Sigmoid colon (tissue), 7 donors: ENCODE results near the gene OVCH2. TPM values are rescaled to one million over a fixed set of nuclear protein-coding genes. Genes with fewer than 3 reads are reported as not detected.

Experiments used
- DNase-seq: peaks from one replicate; pipeline ENCODE4 v3.0.0-alpha.2; 2019
- H3K27ac ChIP-seq, 4 donors: fragments of 200-600 bp; sonication (generic); one replicate each; pipeline ENCODE4 v1.5.1; 2016 to 2019; ENCODE audit warnings: mild to moderate bottlenecking in 1 of 4
- H3K27me3 ChIP-seq, 3 donors: fragments of 200-600 bp; sonication (generic); one replicate each; pipeline ENCODE4 v1.5.1; 2019; ENCODE audit warnings: mild to moderate bottlenecking in 1 of 3
- H3K36me3 ChIP-seq, 4 donors: fragments of 200-600 bp; sonication (generic); one replicate each; pipeline ENCODE4 v1.5.1; 2016 to 2019
- H3K4me1 ChIP-seq, 4 donors: fragments of 200-600 bp; sonication (generic); one replicate each; pipeline ENCODE4 v1.5.1; 2017 to 2019
- H3K4me3 ChIP-seq, 4 donors: fragments of 200-600 bp; sonication (generic); one replicate each; pipeline ENCODE4 v1.5.1; 2017 to 2019; ENCODE audit warnings: mild to moderate bottlenecking in 2 of 4, moderate library complexity in 1 of 4
- H3K9me3 ChIP-seq, 4 donors: fragments of 200-600 bp in 3 of 4; sonication (generic) in 3 of 4; one replicate each; pipeline versions ENCODE4 v1.5.1 to v1.6.1; 2013 to 2019
- EP300 ChIP-seq, 4 donors: sonication (generic); formaldehyde crosslinking; IDR thresholded peaks; one replicate each; pipeline ENCODE4 v1.6.1; 2017; ENCODE audit warnings: antibody characterized with exemption in 4 of 4
- POLR2A ChIP-seq, 2 donors: fragments of 450-650 bp; IDR thresholded peaks; one replicate each; pipeline ENCODE4 v1.6.1; 2016; ENCODE audit warnings: antibody characterized with exemption in 2 of 2, mild to moderate bottlenecking in 2 of 2, moderate library complexity in 2 of 2
- POLR2AphosphoS5 ChIP-seq, 4 donors: sonication (generic); formaldehyde crosslinking; IDR thresholded peaks; one replicate each; pipeline ENCODE4 v1.6.1; 2017; ENCODE audit warnings: antibody characterized with exemption in 4 of 4
- WGBS, 2 donors: extraction: QIAGEN DNeasy Blood & Tissue Kit; methylation state at CpG; one replicate each; pipeline ENCODE4 v1.1.7; 2013; 5-methylcytosine and 5-hydroxymethylcytosine counted together
- intact Hi-C: fragments of 100-400 bp; cut with DNase I; formaldehyde crosslinking; loops from one replicate; pipeline ENCODE4 v1.15.1; 2023
- polyA plus RNA-seq, 3 donors: library from polyadenylated mRNA; stranded (reverse); fragments of 200-250 nt; gene quantifications; one replicate each; pipeline ENCODE4 v1.2.3, GENCODE V29; 2013
- total RNA-seq, 4 donors: library from RNA; depleted of rRNA; stranded (reverse); fragments of >200 nt; gene quantifications; one replicate each; pipeline ENCODE4 v1.1.0, GENCODE V29; 2016
- TF ChIP-seq, protein P1 (sequence below), 4 experiments: fragments of 450-650 bp in 3 of 4; fragments of 200-600 bp in 1 of 4; IDR thresholded peaks; one replicate each; pipeline ENCODE4 v1.5.1; 2016 to 2019; ENCODE audit warnings: antibody characterized with exemption in 4 of 4, mild to moderate bottlenecking in 3 of 4, moderate library complexity in 2 of 4
- donor health status: healthy with polysubstance abuse.
- donor health status: Bipolar disorder and iron deficiency.
- donor health status: healthy.

OVCH2 gene
- total and polyA plus RNA-seq, 7 donors, result not detected

DNA sequence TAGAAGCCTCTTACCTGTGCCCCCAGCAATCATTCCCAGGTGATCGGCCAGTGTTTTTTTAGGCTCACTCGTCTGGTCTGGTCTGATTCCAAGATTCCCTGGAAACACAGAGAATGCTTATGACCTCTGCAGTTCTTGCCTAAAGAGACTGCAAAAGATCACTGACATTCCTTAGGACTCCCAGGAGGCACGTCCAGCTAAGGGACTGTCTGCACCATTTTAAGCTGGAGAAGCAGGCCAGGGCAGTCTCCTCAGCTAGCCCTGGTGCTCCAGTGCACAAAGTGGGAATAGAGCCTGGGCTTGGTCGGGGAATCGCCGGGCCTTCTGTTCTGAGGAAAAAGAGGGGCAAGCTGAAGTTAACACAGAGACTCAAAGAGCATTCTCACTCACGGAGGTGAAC, 37.8 kb downstream of the OVCH2 start:
- Histone ChIP-seq H3K4me1 (peaks cover 0 to 8% (median 7%) of the 10 kb centered on the region in 4 donors), H3K9me3 (peaks cover 0 to 4% (median 0%) of the 10 kb centered on the region in 4 donors), H3K27ac (no peak overlapping the region), H3K36me3 (no peaks in the 10 kb centered on the region), H3K27me3 (peaks cover 0 to 18% (median 14%) of the 10 kb centered on the region in 3 donors), H3K4me3 (no peak overlapping the region)
- intact Hi-C loops, result loop anchor here (5.0 kb wide), 1 partner anchor 156 kb away; the partner anchor contains the start of gene PPFIBP2
- TF ChIP-seq POLR2AphosphoS5 (IDR thresholded peaks at IDR 0.05), result no peak
- TF ChIP-seq EP300 (IDR thresholded peaks at IDR 0.05), result no peak
- no peak for TF ChIP-seq POLR2A (IDR thresholded peaks at IDR 0.05)
- TF ChIP-seq, protein P1, sequence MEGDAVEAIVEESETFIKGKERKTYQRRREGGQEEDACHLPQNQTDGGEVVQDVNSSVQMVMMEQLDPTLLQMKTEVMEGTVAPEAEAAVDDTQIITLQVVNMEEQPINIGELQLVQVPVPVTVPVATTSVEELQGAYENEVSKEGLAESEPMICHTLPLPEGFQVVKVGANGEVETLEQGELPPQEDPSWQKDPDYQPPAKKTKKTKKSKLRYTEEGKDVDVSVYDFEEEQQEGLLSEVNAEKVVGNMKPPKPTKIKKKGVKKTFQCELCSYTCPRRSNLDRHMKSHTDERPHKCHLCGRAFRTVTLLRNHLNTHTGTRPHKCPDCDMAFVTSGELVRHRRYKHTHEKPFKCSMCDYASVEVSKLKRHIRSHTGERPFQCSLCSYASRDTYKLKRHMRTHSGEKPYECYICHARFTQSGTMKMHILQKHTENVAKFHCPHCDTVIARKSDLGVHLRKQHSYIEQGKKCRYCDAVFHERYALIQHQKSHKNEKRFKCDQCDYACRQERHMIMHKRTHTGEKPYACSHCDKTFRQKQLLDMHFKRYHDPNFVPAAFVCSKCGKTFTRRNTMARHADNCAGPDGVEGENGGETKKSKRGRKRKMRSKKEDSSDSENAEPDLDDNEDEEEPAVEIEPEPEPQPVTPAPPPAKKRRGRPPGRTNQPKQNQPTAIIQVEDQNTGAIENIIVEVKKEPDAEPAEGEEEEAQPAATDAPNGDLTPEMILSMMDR (IDR thresholded peaks at IDR 0.05), result no peak
- WGBS, 2 donors, result 84 to 85% methylated on average over 7 of the region's 7 CpGs
- no peak for DNase-seq

DNA sequence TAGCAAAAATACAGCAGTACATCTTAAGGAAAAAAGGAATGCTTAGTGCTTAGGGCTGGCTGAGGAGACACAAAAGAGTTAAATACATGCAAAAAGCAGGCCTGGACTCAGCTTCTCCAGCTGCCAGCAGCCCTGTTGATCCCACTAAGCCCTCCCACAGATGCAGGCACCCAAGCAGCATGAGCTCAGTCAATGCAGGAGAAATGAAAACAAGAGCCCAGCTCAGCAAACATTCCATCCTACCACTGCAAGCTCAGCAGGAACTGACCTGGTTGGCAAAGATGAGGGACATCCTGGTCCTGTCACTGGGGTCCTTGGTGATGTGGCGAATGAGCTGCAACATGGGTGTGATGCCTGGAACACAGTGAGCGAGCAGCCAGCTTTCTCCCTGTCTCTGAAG, 38.8 kb downstream of the OVCH2 start:
- intact Hi-C loops, result loop anchor here (5.0 kb wide), 1 partner anchor 155 kb away; the partner anchor contains the start of gene PPFIBP2
- Histone ChIP-seq H3K4me1 (no peaks in the 10 kb centered on the region), H3K9me3 (peaks cover 0 to 4% (median 0%) of the 10 kb centered on the region in 4 donors), H3K27ac (no peak overlapping the region), H3K27me3 (peaks cover 0 to 9% (median 4%) of the 10 kb centered on the region in 3 donors), H3K4me3 (no peak overlapping the region), H3K36me3 (no peaks in the 10 kb centered on the region)
- TF ChIP-seq, protein P1 (IDR thresholded peaks at IDR 0.05), result no peak
- TF ChIP-seq POLR2A (IDR thresholded peaks at IDR 0.05) (no peak), EP300 (IDR thresholded peaks at IDR 0.05) (no peak)
- WGBS, 2 donors, result 89 to 92% methylated on average over 2 of the region's 2 CpGs
- DNase-seq, result no peak

DNA sequence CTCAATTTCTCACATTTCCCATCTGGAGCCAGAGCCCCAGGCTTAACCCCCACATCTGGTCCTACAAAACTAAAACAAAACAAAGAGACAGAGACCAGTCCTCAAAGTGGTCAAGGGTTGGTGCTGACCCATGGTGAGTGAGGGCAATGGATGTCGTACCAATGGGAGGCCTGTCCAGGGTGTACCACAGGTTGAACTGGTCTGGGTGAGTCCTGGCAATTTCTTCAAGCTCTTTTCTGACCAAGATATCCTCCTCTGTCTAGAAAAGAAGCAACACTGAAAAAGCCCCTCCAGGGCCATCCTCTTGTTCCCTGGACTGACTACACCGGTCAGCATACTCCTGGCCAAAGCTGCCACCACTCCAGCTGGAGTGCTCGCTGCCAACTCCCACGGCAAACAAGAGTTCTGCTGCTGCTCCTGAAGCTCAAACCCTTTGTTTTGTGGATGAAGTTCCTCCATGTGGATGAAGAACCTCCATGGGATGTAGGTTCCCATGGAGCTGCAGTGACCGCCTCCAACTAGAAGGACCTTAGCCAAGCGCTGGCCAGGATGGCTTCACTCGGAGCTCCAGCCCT, 39.9 kb downstream of the OVCH2 start:
- WGBS, 2 donors, result 86 to 93% methylated on average over 7 of the region's 7 CpGs
- no peaks in the 10 kb centered on the region for H3K4me1 ChIP-seq
- intact Hi-C loops, result loop anchor here (5.0 kb wide), 1 partner anchor 154 kb away; the partner anchor contains the start of gene PPFIBP2
- no peaks in the 10 kb centered on the region for H3K36me3 ChIP-seq
- H3K27me3 ChIP-seq, result no peaks in the 10 kb centered on the region
- TF ChIP-seq POLR2A (IDR thresholded peaks at IDR 0.05) (no peak), POLR2AphosphoS5 (IDR thresholded peaks at IDR 0.05) (no peak), EP300 (IDR thresholded peaks at IDR 0.05) (no peak)
- TF ChIP-seq, protein P1 (IDR thresholded peaks at IDR 0.05), result no peak
- H3K4me3 ChIP-seq, result no peak overlapping the region
- no peak overlapping the region for H3K27ac ChIP-seq
- DNase-seq, result no peak
- peaks cover 0 to 4% (median 0%) of the 10 kb centered on the region in 4 donors for H3K9me3 ChIP-seq

DNA sequence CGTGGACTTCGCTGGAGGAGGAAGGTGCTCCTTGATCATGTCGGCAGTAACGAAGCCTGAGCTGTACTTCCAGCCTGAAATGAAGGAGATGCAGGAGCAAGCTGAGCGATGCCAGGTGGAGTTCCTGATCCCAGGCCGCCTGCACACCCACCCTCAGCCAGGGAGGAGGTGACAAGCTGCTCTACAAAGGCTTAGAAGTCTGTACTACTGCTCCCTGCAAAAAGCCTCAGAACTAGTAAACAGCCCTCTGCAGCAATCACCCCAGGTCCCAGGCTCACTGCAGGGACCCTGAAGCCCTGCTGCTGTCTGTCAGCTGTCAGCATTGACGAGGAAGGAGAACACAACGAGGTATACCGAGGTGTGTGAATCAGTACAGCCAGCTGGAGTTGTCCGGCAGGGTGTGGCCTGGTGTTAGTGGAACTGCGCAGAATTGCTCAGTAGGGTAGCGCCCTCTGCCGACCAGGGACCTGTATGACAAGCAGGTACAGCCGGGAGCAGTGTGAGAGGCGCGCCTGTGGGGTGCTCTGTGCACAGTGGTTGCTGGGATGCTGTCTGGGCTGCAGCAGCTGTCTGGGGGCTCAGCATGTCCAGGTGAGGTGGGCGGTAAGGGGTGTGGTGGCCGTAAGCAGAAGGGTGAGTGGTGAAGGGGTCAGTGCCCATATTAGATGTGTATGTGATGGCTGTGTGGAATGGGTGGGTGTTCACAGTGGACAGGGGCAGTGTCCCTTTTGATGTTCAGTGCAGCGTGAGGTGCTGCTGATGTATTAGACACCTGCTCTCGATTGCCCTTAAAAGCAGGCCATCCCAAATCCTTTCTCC, 40.6 kb downstream of the OVCH2 start:
- Histone ChIP-seq H3K27ac (no peak overlapping the region), H3K4me1 (no peaks in the 10 kb centered on the region), H3K27me3 (no peaks in the 10 kb centered on the region), H3K36me3 (no peaks in the 10 kb centered on the region), H3K4me3 (no peak overlapping the region), H3K9me3 (peaks cover 0 to 4% (median 0%) of the 10 kb centered on the region in 4 donors)
- DNase-seq, result peak; percentile 87
- 35 to 49% methylated on average over 20 of the region's 20 CpGs for WGBS, 2 donors
- intact Hi-C loops, result loop anchor here (5.0 kb wide), 1 partner anchor 153 kb away; the partner anchor contains the start of gene PPFIBP2
- TF ChIP-seq POLR2AphosphoS5 (IDR thresholded peaks at IDR 0.05) (no peak), EP300 (IDR thresholded peaks at IDR 0.05) (no peak)
- TF ChIP-seq, protein P1 (IDR thresholded peaks at IDR 0.05), result peak; percentile 31 to 67 (median 40)
